HepG2 (cell line): ENCODE data around the gene TUBB3. TPM values are rescaled to one million over a fixed set of nuclear protein-coding genes. Genes with fewer than 3 reads are reported as not detected.

Source experiments
- AHR ChIP-seq: IDR thresholded peaks from 2 replicates; pipeline ENCODE4 v1.6.1; 2018; ENCODE audit warnings: missing genetic modification reagents, missing compliant biosample characterization
- CEBPB ChIP-seq: IDR thresholded peaks from 2 replicates; pipeline ENCODE4 v1.6.1; 2011; ENCODE audit warnings: low read depth, low read length, improper control_type of control experiment, borderline replicate concordance
- CREM ChIP-seq, 2 experiments: sonication (generic) in 1 of 2; formaldehyde crosslinking in 1 of 2; IDR thresholded peaks; 2 replicates each; pipeline versions ENCODE4 v1.4.0 to v1.6.1; 2016 to 2020; ENCODE audit warnings: antibody characterized with exemption in 1 of 2, mild to moderate bottlenecking in 1 of 2, missing genetic modification reagents in 1 of 2
- DMAP1 ChIP-seq: IDR thresholded peaks from 2 replicates; pipeline ENCODE4 v1.6.1; 2016
- DR1 ChIP-seq: sonication (generic); formaldehyde crosslinking; IDR thresholded peaks from 2 replicates; pipeline ENCODE4 v1.8.0; 2021; ENCODE audit warnings: mild to moderate bottlenecking, missing genetic modification reagents, inconsistent platforms
- GZF1 ChIP-seq: sonication (generic); formaldehyde crosslinking; IDR thresholded peaks from 2 replicates; pipeline ENCODE4 v1.5.1; 2020; ENCODE audit warnings: mild to moderate bottlenecking, missing genetic modification reagents
- HMGXB4 ChIP-seq, 2 experiments: sonication (generic) in 1 of 2; formaldehyde crosslinking in 1 of 2; IDR thresholded peaks; 2 replicates each; pipeline versions ENCODE4 v1.4.0 to v1.6.1; 2018 to 2020; ENCODE audit warnings: missing genetic modification reagents in 2 of 2, borderline replicate concordance in 1 of 2, low read depth in 1 of 2, mild to moderate bottlenecking in 1 of 2, missing biosample characterization in 1 of 2
- KLF6 ChIP-seq: IDR thresholded peaks from 2 replicates; pipeline ENCODE4 v1.8.0; 2016; ENCODE audit warnings: missing biosample characterization, missing genetic modification reagents
- NFIC ChIP-seq: IDR thresholded peaks from 2 replicates; pipeline ENCODE4 v1.6.1; 2012; ENCODE audit warnings: mild to moderate bottlenecking, low read length, inconsistent platforms
- SUZ12 ChIP-seq: fragments of 150-350 bp; IDR thresholded peaks from 2 replicates; pipeline ENCODE4 v1.6.1; 2014; ENCODE audit warnings: low read depth, low read length
- YEATS2 ChIP-seq: sonication (generic); formaldehyde crosslinking; IDR thresholded peaks from 2 replicates; pipeline ENCODE4 v1.4.0; 2020; ENCODE audit warnings: missing genetic modification reagents, borderline replicate concordance
- ZFP36 ChIP-seq: fragments of 150-350 bp; IDR thresholded peaks from 2 replicates; pipeline ENCODE4 v1.6.1; 2018; ENCODE audit warnings: borderline replicate concordance, low read length, low read depth; ENCODE audit not compliant: partially characterized antibody
- ZNF17 ChIP-seq: sonication (generic); formaldehyde crosslinking; IDR thresholded peaks from 2 replicates; pipeline ENCODE4 v1.5.0; 2020; ENCODE audit warnings: mild to moderate bottlenecking, missing genetic modification reagents
- ZNF230 ChIP-seq: sonication (generic); formaldehyde crosslinking; IDR thresholded peaks from 2 replicates; pipeline ENCODE4 v1.4.0; 2020; ENCODE audit warnings: mild to moderate bottlenecking, missing genetic modification reagents
- ZNF263 ChIP-seq: sonication (generic); formaldehyde crosslinking; IDR thresholded peaks from 2 replicates; pipeline ENCODE4 v1.4.0; 2020; ENCODE audit warnings: missing genetic modification reagents
- ZNF281 ChIP-seq: sonication (generic); formaldehyde crosslinking; IDR thresholded peaks from 2 replicates; pipeline ENCODE4 v1.4.0; 2020; ENCODE audit warnings: missing genetic modification reagents, borderline replicate concordance
- ZNF3 ChIP-seq: IDR thresholded peaks from 2 replicates; pipeline ENCODE4 v1.7.0; 2017; ENCODE audit warnings: inconsistent platforms
- ZNF329 ChIP-seq: sonication (generic); formaldehyde crosslinking; IDR thresholded peaks from 2 replicates; pipeline ENCODE4 v1.9.0; 2021; ENCODE audit warnings: low read depth, mild to moderate bottlenecking, missing genetic modification reagents
- ZNF562 ChIP-seq: sonication (generic); formaldehyde crosslinking; IDR thresholded peaks from 2 replicates; pipeline ENCODE4 v1.8.0; 2022; ENCODE audit warnings: missing genetic modification reagents, borderline replicate concordance
- ZNF567 ChIP-seq: sonication (generic); formaldehyde crosslinking; IDR thresholded peaks from 2 replicates; pipeline ENCODE4 v1.8.1; 2023; ENCODE audit warnings: mild to moderate bottlenecking, missing genetic modification reagents, borderline replicate concordance
- ZNF724P ChIP-seq: sonication (generic); formaldehyde crosslinking; IDR thresholded peaks from 2 replicates; pipeline ENCODE4 v1.8.0; 2022; ENCODE audit warnings: missing genetic modification reagents, borderline replicate concordance
- polyA plus RNA-seq, 8 experiments: library from polyadenylated mRNA; depleted of rRNA in 3 of 8; stranded (reverse) in 7 of 8; unstranded in 1 of 8; fragments of >200 nt; fragmentation: Illumina TruSeq in 4 of 8; extraction: Trizol in 4 of 8; gene quantifications; 2 replicates each; pipeline versions ENCODE4 v1.2.1 to v1.2.3, GENCODE V29; 2011 to 2016; ENCODE audit warnings: low read depth in 4 of 8, missing spikeins in 1 of 8, mixed read lengths in 1 of 8; ENCODE audit not compliant: insufficient read depth in 1 of 8
- total RNA-seq, 5 experiments: library from RNA; depleted of rRNA; stranded (reverse); fragments of >200 nt; fragmentation: Illumina TruSeq; extraction: Trizol; gene quantifications; 2 replicates each; pipeline ENCODE4 v1.2.3, GENCODE V29; 2016; ENCODE audit warnings: low read depth in 1 of 5
- TF ChIP-seq, protein P1 (sequence below): sonication (generic); formaldehyde crosslinking; IDR thresholded peaks from 2 replicates; pipeline ENCODE4 v1.5.0; 2020; ENCODE audit warnings: missing genetic modification reagents
- TF ChIP-seq, protein P2 (sequence below): IDR thresholded peaks from 2 replicates; pipeline ENCODE4 v1.6.1; 2016; ENCODE audit warnings: mild to moderate bottlenecking

Gene TUBB3
- total and polyA plus RNA-seq, 2 of the 13 experiments (the other 11 are each of a cell fraction or from before 2014, with no cell fraction given): 110 to 185 TPM

- TF ChIP-seq, protein P1, sequence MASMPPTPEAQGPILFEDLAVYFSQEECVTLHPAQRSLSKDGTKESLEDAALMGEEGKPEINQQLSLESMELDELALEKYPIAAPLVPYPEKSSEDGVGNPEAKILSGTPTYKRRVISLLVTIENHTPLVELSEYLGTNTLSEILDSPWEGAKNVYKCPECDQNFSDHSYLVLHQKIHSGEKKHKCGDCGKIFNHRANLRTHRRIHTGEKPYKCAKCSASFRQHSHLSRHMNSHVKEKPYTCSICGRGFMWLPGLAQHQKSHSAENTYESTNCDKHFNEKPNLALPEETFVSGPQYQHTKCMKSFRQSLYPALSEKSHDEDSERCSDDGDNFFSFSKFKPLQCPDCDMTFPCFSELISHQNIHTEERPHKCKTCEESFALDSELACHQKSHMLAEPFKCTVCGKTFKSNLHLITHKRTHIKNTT (CRISPR knock-in tag): no peak
- TF ChIP-seq ZNF263 (no peak), ZNF281 (no peak), ZNF724P (CRISPR knock-in tag) (no peak), KLF6 (CRISPR knock-in tag) (peak; percentile 6; the same call in 1 of the 2 replicates), SUZ12 (no peak), ZNF562 (CRISPR knock-in tag) (no peak), ZNF567 (CRISPR knock-in tag) (0 out of 2 replicates have a peak, but pooled peaks have one; percentile 53), DMAP1 (CRISPR knock-in tag) (no peak), CREM (IDR thresholded peaks at IDR 0.05) (no peak), CREM (CRISPR knock-in tag; IDR thresholded peaks at IDR 0.05) (no peak), CEBPB (no peak), ZNF329 (no peak), ZNF17 (no peak), DR1 (CRISPR knock-in tag) (no peak), HMGXB4 (CRISPR knock-in tag; IDR thresholded peaks at IDR 0.05; ENCODE audit: borderline replicate concordance in 1 of 2, low read depth in 1 of 2) (peak in 1 of 2 experiments; percentile 40; a peak in 1 of 4 replicates), GZF1 (CRISPR knock-in tag) (no peak), NFIC (no peak), AHR (no peak), YEATS2 (CRISPR knock-in tag) (no peak), ZFP36 (no peak), ZNF3 (no peak), ZNF230 (CRISPR knock-in tag) (peak; percentile 68; the same call in 1 of the 2 replicates)
- TF ChIP-seq, protein P2, sequence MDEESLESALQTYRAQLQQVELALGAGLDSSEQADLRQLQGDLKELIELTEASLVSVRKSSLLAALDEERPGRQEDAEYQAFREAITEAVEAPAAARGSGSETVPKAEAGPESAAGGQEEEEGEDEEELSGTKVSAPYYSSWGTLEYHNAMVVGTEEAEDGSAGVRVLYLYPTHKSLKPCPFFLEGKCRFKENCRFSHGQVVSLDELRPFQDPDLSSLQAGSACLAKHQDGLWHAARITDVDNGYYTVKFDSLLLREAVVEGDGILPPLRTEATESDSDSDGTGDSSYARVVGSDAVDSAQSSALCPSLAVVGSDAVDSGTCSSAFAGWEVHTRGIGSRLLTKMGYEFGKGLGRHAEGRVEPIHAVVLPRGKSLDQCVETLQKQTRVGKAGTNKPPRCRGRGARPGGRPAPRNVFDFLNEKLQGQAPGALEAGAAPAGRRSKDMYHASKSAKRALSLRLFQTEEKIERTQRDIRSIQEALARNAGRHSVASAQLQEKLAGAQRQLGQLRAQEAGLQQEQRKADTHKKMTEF (CRISPR knock-in tag): no peak; the same call in 1 of the 2 replicates
These were observed 626 bp downstream of the TUBB3 start (continued) for GRCh38 chr16:89923640-89924296.
